CMK (cell line): ENCODE results near the gene C16orf74.

Experiments used
- DNase-seq: peaks from one replicate; pipeline ENCODE4 v3.0.0-alpha.2; 2010; ENCODE audit warnings: low read depth

C16orf74 gene

GRCh38 chr16:85695196-85696128 lies 55.4 kb downstream of the C16orf74 start:
- no peak for DNase-seq

- DNase-seq = no peak
These were observed 60.3 kb downstream of the C16orf74 start for GRCh38 chr16:85690469-85691064.

GRCh38 chr16:85689950-85690320 lies 61.0 kb downstream of the C16orf74 start:
- no peak for DNase-seq

GRCh38 chr16:85689285-85689949 lies 61.5 kb downstream of the C16orf74 start:
- DNase-seq = no peak

GRCh38 chr16:85688586-85689284 lies 62.2 kb downstream of the C16orf74 start, which contains the start of gene GINS2:
Gene GINS2, minus strand, starts transcription at chr16:85688954. Its CDS starts 56 bp downstream, at chr16:85688898.
- peak; percentile 62 for DNase-seq

GRCh38 chr16:85687651-85688471 lies 63.0 kb downstream of the C16orf74 start:
- no peak for DNase-seq

GRCh38 chr16:85686912-85687591 lies 63.8 kb downstream of the C16orf74 start:
- no peak for DNase-seq

- no peak for DNase-seq
These were observed 65.6 kb downstream of the C16orf74 start for GRCh38 chr16:85685251-85685650.

- DNase-seq = no peak
These were observed 67.5 kb downstream of the C16orf74 start for GRCh38 chr16:85683363-85683762.

GRCh38 chr16:85682516-85682915 lies 68.4 kb downstream of the C16orf74 start:
- no peak for DNase-seq

- no peak for DNase-seq
These were observed 69.6 kb downstream of the C16orf74 start for GRCh38 chr16:85681255-85681654.

GRCh38 chr16:85680352-85680944 lies 70.4 kb downstream of the C16orf74 start:
- no peak for DNase-seq

- no peak for DNase-seq
These were observed 71.0 kb downstream of the C16orf74 start for GRCh38 chr16:85679870-85680269.

GRCh38 chr16:85678821-85679220 lies 72.1 kb downstream of the C16orf74 start:
- no peak for DNase-seq

- no peak for DNase-seq
These were observed 72.9 kb downstream of the C16orf74 start for GRCh38 chr16:85678016-85678415.

GRCh38 chr16:85677383-85677967 lies 73.4 kb downstream of the C16orf74 start:
- DNase-seq = no peak

- DNase-seq = no peak
These were observed 74.4 kb downstream of the C16orf74 start for GRCh38 chr16:85676466-85676865.

- DNase-seq = no peak
These were observed 75.5 kb downstream of the C16orf74 start for GRCh38 chr16:85675251-85675874.

- DNase-seq = no peak
These were observed 76.1 kb downstream of the C16orf74 start for GRCh38 chr16:85674828-85675227.

GRCh38 chr16:85674418-85674755 lies 76.5 kb downstream of the C16orf74 start:
- DNase-seq = no peak
